Measurements from ENCODE around the gene ALG14.

Gene ALG14

GRCh38 chr1:94980582-94981574, 91.9 kb downstream of the ALG14 start:
- DNase-seq (ENCODE audit: low read depth in 2 of 2): peak; percentile 50 to 62

GRCh38 chr1:94979656-94980581, 92.8 kb downstream of the ALG14 start:
- no peak for DNase-seq (ENCODE audit: low read depth in 2 of 2)

DNA sequence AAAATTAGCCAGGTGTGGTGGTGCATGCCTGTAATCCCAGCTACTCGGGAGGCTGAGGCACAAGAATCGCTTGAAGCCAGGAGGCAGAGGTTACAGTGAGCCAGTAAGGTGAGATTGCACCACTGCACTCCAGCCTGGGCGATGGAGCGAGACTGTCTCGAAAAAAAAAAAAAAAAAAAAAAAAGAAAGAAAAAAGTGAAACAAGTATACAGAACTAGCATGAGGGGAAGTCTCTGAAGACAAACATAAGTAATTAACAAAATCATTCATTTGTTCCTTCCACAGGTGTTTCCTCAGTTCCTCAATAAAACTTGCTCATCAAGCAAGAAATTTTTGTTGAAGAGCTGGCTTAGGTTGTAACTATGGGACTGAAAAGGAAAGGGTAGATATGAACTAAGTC, 93.6 kb downstream of the ALG14 start:
- no peak for DNase-seq (ENCODE audit: low read depth in 2 of 2)

GRCh38 chr1:94978401-94978800, 94.3 kb downstream of the ALG14 start:
- DNase-seq (ENCODE audit: low read depth in 2 of 2): no peak

DNA sequence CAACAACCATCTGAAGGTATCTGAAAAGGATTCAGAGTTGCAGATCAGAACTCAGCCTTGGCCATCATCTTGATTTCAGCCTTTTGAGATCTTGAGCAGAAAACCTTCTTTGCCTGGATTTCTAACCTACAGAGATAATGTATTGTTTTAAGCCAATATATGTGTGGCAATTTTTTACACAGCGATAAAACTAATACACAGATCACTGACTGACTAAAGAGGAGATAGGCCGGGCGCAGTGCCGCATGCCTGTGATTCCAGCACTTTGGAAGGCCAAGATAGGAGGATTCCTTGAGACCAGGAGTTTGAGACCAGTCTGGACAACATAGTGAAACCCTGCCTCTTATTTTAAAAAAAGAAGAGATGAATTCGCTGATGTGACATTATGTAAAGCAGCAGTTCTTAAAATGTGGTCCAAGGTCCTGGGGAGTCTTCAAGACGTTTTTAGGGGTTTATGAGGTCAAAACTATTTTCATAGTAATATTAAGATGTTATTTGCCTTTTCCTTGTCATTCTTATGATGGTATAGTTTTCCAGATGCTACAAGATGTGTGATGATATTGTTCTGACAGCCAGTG, 95.7 kb downstream of the ALG14 start:
- no peak for DNase-seq (ENCODE audit: low read depth in 2 of 2)

- peak; percentile 59 to 62 for DNase-seq (ENCODE audit: low read depth in 2 of 2)
These were observed 97.9 kb downstream of the ALG14 start for GRCh38 chr1:94974824-94975223.

DNA sequence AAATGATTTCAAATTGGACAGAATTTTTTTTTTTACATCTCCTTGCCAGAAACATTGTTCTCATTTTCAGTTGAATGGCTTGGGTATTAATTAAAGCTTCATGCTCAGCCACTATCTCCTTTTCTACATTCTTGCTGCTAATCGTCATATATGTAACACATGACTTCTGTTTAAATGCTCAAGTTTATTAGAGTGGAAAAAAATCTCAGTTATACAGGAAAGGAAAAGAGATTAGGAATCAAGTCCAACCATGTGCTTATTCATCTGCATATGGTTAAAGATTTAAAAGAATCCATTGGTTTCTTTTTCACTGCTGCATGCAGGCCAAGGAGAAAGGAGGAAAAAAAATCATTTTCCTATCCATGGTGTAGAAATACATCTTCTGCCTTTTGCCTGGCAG, 98.5 kb downstream of the ALG14 start:
- DNase-seq (ENCODE audit: low read depth in 2 of 2): peak; percentile 78 to 80

DNA sequence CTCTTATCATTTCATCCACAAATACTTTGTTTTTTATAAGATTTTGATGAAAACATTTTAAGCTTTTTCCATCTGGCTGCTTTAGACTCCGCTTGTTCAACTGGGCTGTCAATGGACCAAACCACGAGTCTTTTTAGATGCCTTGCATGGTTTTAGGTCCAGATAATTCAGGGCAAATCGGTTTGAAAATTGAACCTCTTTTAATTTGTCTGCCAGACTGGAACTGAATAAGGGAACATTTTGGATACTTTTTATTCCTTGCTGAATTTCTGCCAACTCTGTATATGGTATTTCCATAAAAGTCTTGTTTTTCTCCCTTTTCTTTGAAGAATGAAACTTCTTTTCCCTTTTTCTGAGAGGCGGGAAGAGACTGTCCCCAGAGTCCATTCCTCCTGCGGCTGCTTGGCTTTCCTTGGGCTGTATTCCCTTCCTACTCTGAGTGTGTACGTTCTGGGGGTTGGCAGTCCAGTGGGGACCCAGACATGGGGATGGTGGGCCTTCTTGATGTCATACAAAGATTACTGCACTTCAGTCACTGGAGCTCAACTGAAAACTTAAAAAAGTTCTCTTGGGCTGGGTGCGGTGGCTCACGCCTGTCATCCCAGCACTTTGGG, 99.3 kb downstream of the ALG14 start:
- no peak for DNase-seq (ENCODE audit: low read depth in 2 of 2)

GRCh38 chr1:94971491-94971924, 101.2 kb downstream of the ALG14 start:
- no peak for DNase-seq (ENCODE audit: low read depth in 2 of 2)

DNA sequence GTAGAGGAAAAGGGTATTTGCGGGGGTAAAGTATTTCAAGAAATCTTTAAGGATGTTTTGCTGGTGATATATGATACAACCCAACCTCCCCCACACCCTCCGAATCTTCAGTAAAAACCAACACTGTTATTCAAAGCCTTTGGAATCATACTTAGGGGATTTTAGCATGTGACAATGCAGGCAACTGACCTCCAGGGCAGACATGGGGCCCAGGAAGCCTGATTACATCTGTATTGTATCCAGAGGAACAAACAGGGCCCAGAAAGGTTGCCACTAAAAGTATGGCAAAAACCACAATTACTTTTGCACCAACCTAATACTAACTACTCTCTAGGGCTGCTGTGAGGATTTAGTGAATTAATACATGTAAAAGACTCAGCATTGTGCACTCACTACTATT, 102.0 kb downstream of the ALG14 start:
- no peak for DNase-seq (ENCODE audit: low read depth in 2 of 2)

DNA sequence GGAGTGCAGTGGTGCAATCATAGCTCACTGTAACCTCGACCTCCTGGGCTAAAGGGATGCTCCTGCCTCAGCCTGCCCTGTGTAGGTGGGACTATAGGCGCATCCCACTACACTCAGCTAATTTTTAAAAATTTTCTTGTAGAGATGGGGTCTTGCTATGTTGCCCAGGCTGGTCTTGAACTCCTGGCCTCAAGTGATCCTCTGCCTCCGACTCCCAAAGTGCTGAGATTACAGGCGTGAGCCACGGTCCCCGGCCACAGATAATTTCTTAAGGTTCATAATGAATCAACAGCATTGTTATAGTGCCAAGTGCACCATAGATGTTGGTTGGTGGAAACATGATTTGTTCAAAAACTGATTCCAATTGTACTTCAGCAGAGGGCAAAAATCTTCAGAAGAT, 103.6 kb downstream of the ALG14 start:
- no peak for DNase-seq (ENCODE audit: low read depth in 2 of 2)

- DNase-seq (ENCODE audit: low read depth in 2 of 2): no peak
These were observed 106.7 kb downstream of the ALG14 start for GRCh38 chr1:94966033-94966432.

DNA sequence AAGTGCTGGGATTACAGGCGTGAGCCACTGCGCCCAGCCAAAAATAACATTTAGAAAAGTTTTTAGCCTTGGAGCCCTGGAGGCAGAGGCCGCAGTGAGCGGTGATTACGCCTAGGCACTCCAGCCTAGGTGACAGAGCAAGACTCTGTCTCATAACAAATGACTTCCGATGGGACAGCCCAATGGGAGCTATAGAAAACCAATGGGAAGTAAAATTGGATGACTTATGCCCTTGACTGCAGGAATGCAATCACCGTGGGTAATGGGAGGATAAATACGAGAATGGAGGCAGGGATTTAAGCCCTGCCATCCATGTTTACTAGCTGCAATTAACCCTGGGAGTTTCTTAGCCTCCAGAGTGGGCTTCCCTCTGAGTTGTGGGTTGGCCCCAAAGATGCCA, 108.9 kb downstream of the ALG14 start:
- DNase-seq (ENCODE audit: low read depth in 2 of 2): no peak

GRCh38 chr1:94962409-94963265, 110.1 kb downstream of the ALG14 start:
- DNase-seq (ENCODE audit: low read depth in 2 of 2): no peak

DNA sequence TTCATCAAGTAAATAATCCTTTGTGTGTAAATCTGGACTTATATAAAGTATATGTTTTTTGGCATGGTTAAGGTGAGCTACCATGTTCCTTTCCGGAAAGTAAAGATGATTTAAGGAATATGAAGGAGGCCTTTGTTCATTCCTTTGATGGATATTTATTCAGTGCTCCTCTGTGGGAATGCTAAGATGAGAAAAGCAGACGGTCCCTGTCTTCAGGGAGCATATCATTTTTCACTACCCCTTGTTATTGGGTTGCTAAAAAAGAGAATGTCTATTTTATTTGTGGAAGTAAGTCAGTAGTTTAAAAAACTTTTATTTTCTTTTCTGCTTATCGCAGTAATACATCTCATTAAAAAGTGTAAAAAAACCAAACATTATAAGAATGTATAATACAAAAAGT, 110.8 kb downstream of the ALG14 start:
- DNase-seq (ENCODE audit: low read depth in 2 of 2): no peak

- no peak for DNase-seq (ENCODE audit: low read depth in 2 of 2)
These were observed 111.2 kb downstream of the ALG14 start for GRCh38 chr1:94961582-94961981.

DNA sequence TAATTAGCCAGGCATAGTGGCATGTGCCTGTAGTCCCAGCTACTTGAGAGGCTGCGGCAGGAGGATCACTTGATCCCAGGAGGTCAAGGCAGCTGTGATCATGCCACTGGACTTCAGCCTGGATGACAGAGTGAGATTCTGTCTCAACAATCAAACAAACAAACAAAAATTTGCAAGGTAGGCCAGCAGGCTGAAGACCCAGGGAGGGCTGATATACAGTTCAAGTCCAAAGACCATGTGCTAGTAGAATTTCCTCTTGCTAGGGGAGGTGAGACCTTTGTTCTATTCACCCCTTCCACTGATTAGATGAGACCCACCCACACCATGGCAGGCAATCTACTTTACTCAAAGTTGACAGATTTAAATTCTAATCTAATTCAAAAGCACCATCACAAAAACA, 114.7 kb downstream of the ALG14 start:
- DNase-seq (ENCODE audit: low read depth in 2 of 2): no peak

GRCh38 chr1:94955767-94956632, 116.8 kb downstream of the ALG14 start:
- no peak for DNase-seq (ENCODE audit: low read depth in 2 of 2)
